Endothelial cell of umbilical vein (primary cell): ENCODE results near the gene ADAM10. TPM values are rescaled to one million over a fixed set of nuclear protein-coding genes. Genes with fewer than 3 reads are reported as not detected.

Source experiments
- BruUV-seq: library from RNA; stranded (reverse); fragments of 400-500 nt; replicated peaks from 2 replicates; lab custom pipeline; 2021; lab: Mats Ljungman, UMichigan
- CTCF ChIA-PET: fragments of 300-600, 350-600 bp; sonication (Branson Sonifier 250); formaldehyde crosslinking; loops from one replicate; lab custom pipeline; 2021; ENCODE audit warnings: antibody characterized with exemption, inconsistent platforms; lab: Charles Lee
- POLR2A ChIA-PET: fragments of 300-600, 350-600 bp; sonication (Branson Sonifier 250); formaldehyde crosslinking; loops from one replicate; lab custom pipeline; 2021; ENCODE audit warnings: antibody characterized with exemption, inconsistent platforms; lab: Charles Lee
- DNase-seq: peaks from one replicate; pipeline ENCODE4 v3.0.0-alpha.2; 2011; ENCODE audit warnings: low read depth, low spot score
- FAIRE-seq: peaks from 2 replicates; lab custom pipeline; 2011; peaks lifted over from hg19 to GRCh38; lab: Jason Lieb, UNC
- H2AFZ ChIP-seq: 2 replicates; pipeline ENCODE4 v1.6.0; 2012; ENCODE audit warnings: low read depth, low read length, control low read depth, inconsistent platforms
- H3K27ac ChIP-seq: 2 replicates; pipeline ENCODE4 v1.5.1; 2011; ENCODE audit warnings: low read depth, mild to moderate bottlenecking, control low read depth, low read length, moderate library complexity; ENCODE audit not compliant: insufficient read depth
- H3K27me3 ChIP-seq, 2 experiments: 2 replicates each; pipeline versions ENCODE4 v1.6.0 to v1.6.1; 2011; ENCODE audit warnings: low read length in 2 of 2, mixed read lengths in 1 of 2; ENCODE audit not compliant: control insufficient read depth in 2 of 2, insufficient read depth in 2 of 2
- H3K36me3 ChIP-seq, 2 experiments: 2 replicates in 1 of 2; 3 replicates in 1 of 2; pipeline ENCODE4 v1.5.1; 2011; ENCODE audit warnings: low read length in 2 of 2, mild to moderate bottlenecking in 1 of 2, moderate library complexity in 1 of 2; ENCODE audit not compliant: control insufficient read depth in 2 of 2, insufficient read depth in 2 of 2; ENCODE audit errors: extremely low read depth in 1 of 2
- H3K4me1 ChIP-seq: 3 replicates; pipeline ENCODE4 v1.5.1; 2011; ENCODE audit warnings: mild to moderate bottlenecking, low read length; ENCODE audit not compliant: control insufficient read depth, insufficient read depth; ENCODE audit errors: extremely low read depth
- H3K4me2 ChIP-seq: 2 replicates; pipeline ENCODE4 v1.6.1; 2011; ENCODE audit warnings: low read length, control low read depth, mixed read lengths; ENCODE audit not compliant: insufficient read depth
- H3K4me3 ChIP-seq, 3 experiments: fragments of 200-600 bp in 1 of 3; sonication (generic), shearing (Covaris generic) in 1 of 3; replicated peaks in 1 of 3; 2 replicates each; pipeline ENCODE4 v1.5.1; 2011 to 2016; ENCODE audit warnings: control low read depth in 3 of 3, low read length in 3 of 3, mild to moderate bottlenecking in 2 of 3, inconsistent platforms in 1 of 3, low read depth in 1 of 3, moderate library complexity in 1 of 3; ENCODE audit not compliant: insufficient read depth in 1 of 3
- H3K79me2 ChIP-seq: 2 replicates; pipeline ENCODE4 v1.6.0; 2012; ENCODE audit warnings: low read length, inconsistent platforms; ENCODE audit not compliant: control insufficient read depth, insufficient read depth
- H3K9ac ChIP-seq: replicated peaks from 2 replicates; pipeline ENCODE3; 2011; ENCODE audit warnings: low read length, control low read depth; ENCODE audit not compliant: insufficient read depth; ENCODE audit errors: extremely low read depth
- H3K9me1 ChIP-seq: replicated peaks from 3 replicates; pipeline ENCODE4 v1.6.0; 2011; ENCODE audit warnings: mild to moderate bottlenecking, low read length; ENCODE audit not compliant: control insufficient read depth, insufficient read depth; ENCODE audit errors: extremely low read depth
- H3K9me3 ChIP-seq: replicated peaks from 2 replicates; pipeline ENCODE4 v1.5.1; 2012; ENCODE audit warnings: low read length, inconsistent platforms; ENCODE audit not compliant: control insufficient read depth, insufficient read depth
- H4K20me1 ChIP-seq: replicated peaks from 2 replicates; pipeline ENCODE3; 2011; ENCODE audit warnings: mild to moderate bottlenecking, low read length; ENCODE audit not compliant: control insufficient read depth, insufficient read depth; ENCODE audit errors: extremely low read depth
- EZH2 ChIP-seq: IDR thresholded peaks from 2 replicates; pipeline ENCODE4 v1.6.1; 2012; ENCODE audit warnings: borderline replicate concordance, low read depth, mild to moderate bottlenecking, moderate library complexity, low read length, inconsistent platforms; ENCODE audit not compliant: severe bottlenecking
- FOS ChIP-seq: IDR thresholded peaks from 2 replicates; pipeline ENCODE4 v1.6.1; 2011; ENCODE audit warnings: mild to moderate bottlenecking, low read length, moderate library complexity, borderline replicate concordance; ENCODE audit not compliant: insufficient read depth
- GATA2 ChIP-seq: IDR thresholded peaks from 2 replicates; pipeline ENCODE4 v1.7.0; 2011; ENCODE audit warnings: low read depth, mild to moderate bottlenecking, moderate library complexity, mixed read lengths, low read length; ENCODE audit not compliant: insufficient read length, insufficient read depth
- MAX ChIP-seq: IDR thresholded peaks from 2 replicates; pipeline ENCODE4 v1.6.1; 2011; ENCODE audit not compliant: insufficient read depth, insufficient read length
- MYC ChIP-seq: IDR thresholded peaks from one replicate; pipeline ENCODE4 v1.6.1; 2011; ENCODE audit warnings: mild to moderate bottlenecking, low read depth, low read length
- POLR2A ChIP-seq: IDR thresholded peaks from 2 replicates; pipeline ENCODE4 v1.6.1; 2012; ENCODE audit warnings: low read depth, mild to moderate bottlenecking, control low read depth, low read length
- dilution Hi-C: fragments of 300-500 bp; cut with MboI; formaldehyde crosslinking; loops from one replicate; pipeline ENCODE4 v1.15.0; 2019; ENCODE audit warnings: low sequenced_read_pairs; ENCODE audit not compliant: extremely low pct_ligation_motif_present
- intact Hi-C: fragments of 100-400 bp; cut with micrococcal nuclease; formaldehyde crosslinking; loops from one replicate; pipeline ENCODE4 v1.10.0; 2022
- polyA plus RNA-seq, 4 experiments: library from polyadenylated mRNA; depleted of rRNA in 3 of 4; stranded (reverse) in 3 of 4; unstranded in 1 of 4; fragments of >200 nt; gene quantifications; 2 replicates each; pipeline versions ENCODE4 v1.2.1 to v1.2.3, GENCODE V29; 2011 to 2012; ENCODE audit warnings: missing spikeins in 1 of 4
- total RNA-seq: library from RNA; stranded (reverse); gene quantifications from 2 replicates; pipeline ENCODE4 v1.2.3, GENCODE V29; 2021

Gene ADAM10
- total and polyA plus RNA-seq, 2 donors (not counting 3 experiments of a cell fraction or from before 2014, with no cell fraction given): 91.3 to 203 TPM

- dilution Hi-C loops (no loop called here), intact Hi-C loops (no loop called here)
- Histone ChIP-seq H3K4me1 (peaks cover 15% of the 10 kb centered on the region), H2AFZ (no peak overlapping the region), H3K9ac (no peak overlapping the region), H3K4me2 (no peak overlapping the region), H3K9me3 (no peaks in the 10 kb centered on the region), H3K79me2 (no peaks in the 10 kb centered on the region), H3K4me3 (no peak overlapping the region), H3K27me3 (no peaks in the 10 kb centered on the region), H3K9me1 (no peaks in the 10 kb centered on the region), H4K20me1 (no peaks in the 10 kb centered on the region), H3K27ac (no peak overlapping the region), H3K36me3 (peaks cover 0 to 2% of the 10 kb centered on the region in 2 experiments)
- no TSS peak for BruUV-seq
- FAIRE-seq: no peak
- ChIA-PET CTCF (no interaction called here), POLR2A (no interaction called here)
- TF ChIP-seq MYC: no peak
- no peak for TF ChIP-seq FOS
- DNase-seq: no peak
Measured at GRCh38 chr15:58632789-58633188, 116.7 kb downstream of the ADAM10 start.

- FAIRE-seq (no peak), DNase-seq (no peak)
- peaks cover 0 to 2% of the 10 kb centered on the region in 2 experiments for H3K36me3 ChIP-seq
- H3K27ac ChIP-seq: no peak overlapping the region
- no peak overlapping the region for H2AFZ ChIP-seq
- intact Hi-C loops: no loop called here
- no peaks in the 10 kb centered on the region for H3K9me3 ChIP-seq
- BruUV-seq: no TSS peak
- no peaks in the 10 kb centered on the region for H3K27me3 ChIP-seq
- H3K9ac ChIP-seq: no peak overlapping the region
- ChIA-PET POLR2A (no interaction called here), CTCF (no interaction called here)
- H3K4me1 ChIP-seq: peaks cover 21% of the 10 kb centered on the region
- H4K20me1 ChIP-seq: no peaks in the 10 kb centered on the region
- no peak overlapping the region for H3K4me3 ChIP-seq
- H3K4me2 ChIP-seq: no peak overlapping the region
- no peaks in the 10 kb centered on the region for H3K9me1 ChIP-seq
- dilution Hi-C loops: no loop called here
- H3K79me2 ChIP-seq: no peaks in the 10 kb centered on the region
- TF ChIP-seq MAX: no peak
- TF ChIP-seq FOS: no peak
- no peak for TF ChIP-seq POLR2A
- no peak for TF ChIP-seq GATA2
- TF ChIP-seq EZH2: no peak
Measured at GRCh38 chr15:58631319-58631718, 118.2 kb downstream of the ADAM10 start.
